ENCODE measurements around the gene CACNB4. TPM values are rescaled to one million over a fixed set of nuclear protein-coding genes. Genes with fewer than 3 reads are reported as not detected.
"Not testable (repeated sequence)": the region's sequence is repeated elsewhere in the genome, so short reads cannot be mapped to it uniquely, and the experiment has no call there.

Gene CACNB4
- total and polyA plus RNA-seq, 9 of the 15 experiments (the other 6 are each of a cell fraction or from before 2014, with no cell fraction given): 0.01 to 0.20 (median 0.04) TPM; not detected in 1

GRCh38 chr2:151942540-151943205, 156.2 kb downstream of the CACNB4 start (continued):
- not testable (repeated sequence) for TF ChIP-seq NR2C2 (CRISPR knock-in tag; IDR thresholded peaks at IDR 0.05)
- TF ChIP-seq NR2C2 (tag; IDR thresholded peaks at IDR 0.05): 0 out of 2 replicates have a peak, but pooled peaks have one; percentile 25

GRCh38 chr2:151937966-151938365, 160.9 kb downstream of the CACNB4 start:
- Histone ChIP-seq H4K20me1 (replicated peaks; ENCODE audit: control insufficient read depth, insufficient read depth, low read length) (no peaks in the 10 kb centered on the region), H3K36me3 (ENCODE audit: control insufficient read depth, insufficient read depth, low read length) (no peaks in the 10 kb centered on the region), H3K27me3 (ENCODE audit: control insufficient read depth in 2 of 2, insufficient read depth in 2 of 2, low read length in 2 of 2) (peaks cover 0 to 6% of the 10 kb centered on the region in 2 experiments; a peak in 2 of 5 replicates), H3K4me1 (replicated peaks in 1 of 2; ENCODE audit: control insufficient read depth in 2 of 2, insufficient read depth in 2 of 2, low read length in 2 of 2) (no peaks in the 10 kb centered on the region), H3K9ac (ENCODE audit: insufficient read depth in 1 of 2, low read depth in 2 of 2, low read length in 2 of 2) (no peak overlapping the region), H3K4me2 (ENCODE audit: insufficient read depth, low read length) (no peak overlapping the region), H3K9me1 (ENCODE audit: control insufficient read depth, insufficient read depth, low read length) (no peaks in the 10 kb centered on the region), H2AFZ (ENCODE audit: low read depth, low read length) (no peak overlapping the region), H3K27ac (ENCODE audit: extremely low read depth, low read depth, low read length) (no peak overlapping the region), H3K4me3 (no peak overlapping the region), H3K9me3 (replicated peaks; ENCODE audit: control insufficient read depth, insufficient read depth, low read depth, low read length) (no peaks in the 10 kb centered on the region), H3K79me2 (ENCODE audit: control insufficient read depth, insufficient read depth, low read length) (no peaks in the 10 kb centered on the region)
- ATAC-seq (no peak), DNase-seq (ENCODE audit: extremely low read depth in 1 of 4, low spot score in 3 of 4) (no peak), FAIRE-seq (no peak)
- CTCF ChIA-PET (ENCODE audit: low intra/inter-chr PET ratio): no interaction called here
- POLR2A ChIA-PET: no interaction called here
- intact Hi-C loops (cut with micrococcal nuclease): no loop called here
- BruUV-seq (replicated peaks): no TSS peak
- in situ Hi-C loops (cut with MboI): no loop called here
- no peak for TF ChIP-seq SAP30 (IDR thresholded peaks at IDR 0.05; ENCODE audit: borderline replicate concordance, insufficient read depth, low read depth, low read length, poor library complexity, severe bottlenecking)
- no peak for TF ChIP-seq YY1 (IDR thresholded peaks at IDR 0.05; ENCODE audit: borderline replicate concordance in 1 of 3, control insufficient read depth in 1 of 3, extremely low read depth in 1 of 3, insufficient read depth in 3 of 3, insufficient read length in 1 of 3, insufficient replicate concordance in 2 of 3, low read depth in 1 of 3, low read length in 2 of 3)
- no peak for TF ChIP-seq ZSCAN29 (IDR thresholded peaks at IDR 0.05)
- no peak for TF ChIP-seq ZBTB11 (CRISPR knock-in tag; IDR thresholded peaks at IDR 0.05)
- no peak for TF ChIP-seq MXI1 (IDR thresholded peaks at IDR 0.05; ENCODE audit: low read depth, low read length)
- no peak for TF ChIP-seq ZNF518B (CRISPR knock-in tag; IDR thresholded peaks at IDR 0.05)
- TF ChIP-seq SMARCA5 (IDR thresholded peaks at IDR 0.05): no peak
- TF ChIP-seq, protein P1, sequence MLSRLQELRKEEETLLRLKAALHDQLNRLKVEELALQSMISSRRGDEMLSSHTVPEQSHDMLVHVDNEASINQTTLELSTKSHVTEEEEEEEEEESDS (CRISPR knock-in tag; IDR thresholded peaks at IDR 0.05): no peak
- no peak for TF ChIP-seq IRF2 (CRISPR knock-in tag; IDR thresholded peaks at IDR 0.05)

All from K562 (cell line).